B cell (primary cell): ENCODE results near the gene HEXD. TPM values are rescaled to one million over a fixed set of nuclear protein-coding genes. Genes with fewer than 3 reads are reported as not detected.

ENCODE experiments used
- ATAC-seq: fragments of 200-7000 bp; cut with Tn5 transposase; one replicate; pipeline ENCODE4 v1.10.0; 2021; ENCODE audit warnings: low read depth, mild to moderate bottlenecking, moderate number of reproducible peaks, moderate library complexity
- CTCF ChIA-PET: fragments of 350-600 bp; sonication (Branson Sonifier 250); formaldehyde crosslinking; loops from one replicate; lab custom pipeline; 2021; ENCODE audit warnings: antibody characterized with exemption, inconsistent platforms; lab: Charles Lee
- POLR2A ChIA-PET: fragments of 350-600 bp; sonication (Branson Sonifier 250); formaldehyde crosslinking; loops from one replicate; lab custom pipeline; 2021; ENCODE audit warnings: antibody characterized with exemption; lab: Charles Lee
- DNase-seq: peaks from one replicate; pipeline ENCODE4 v3.0.0; 2013
- H2AFZ ChIP-seq: 2 replicates; pipeline ENCODE4 v1.6.1; 2012; ENCODE audit warnings: mild to moderate bottlenecking, low read depth, low read length; ENCODE audit not compliant: insufficient read depth, poor library complexity, severe bottlenecking
- H3K27ac ChIP-seq, 2 donors: 1 replicate in 1 of 2; 2 replicates in 1 of 2; pipeline ENCODE4 v1.5.1; 2012 to 2013; ENCODE audit warnings: low read length in 2 of 2, mild to moderate bottlenecking in 2 of 2, moderate library complexity in 1 of 2
- H3K27me3 ChIP-seq, 4 experiments: fragments of 200-600 bp in 1 of 4; sonication (generic) in 1 of 4; replicated peaks in 1 of 4; 1 replicate in 2 of 4; 2 replicates in 2 of 4; pipeline versions ENCODE4 v1.6.1 to v1.7.0; 2013 to 2016; ENCODE audit warnings: low read length in 3 of 4, mild to moderate bottlenecking in 2 of 4, mixed read lengths in 1 of 4, moderate library complexity in 1 of 4; ENCODE audit not compliant: insufficient read depth in 4 of 4, control insufficient read depth in 3 of 4; ENCODE audit errors: control extremely low read depth in 1 of 4
- H3K36me3 ChIP-seq, 2 experiments: replicated peaks in 1 of 2; 1 replicate in 1 of 2; 2 replicates in 1 of 2; pipeline versions ENCODE4 v1.6.1 to v1.7.1; 2013; ENCODE audit warnings: low read length in 1 of 2; ENCODE audit not compliant: insufficient read depth in 2 of 2, control insufficient read depth in 1 of 2; ENCODE audit errors: control extremely low read depth in 1 of 2, extremely low read depth in 1 of 2
- H3K4me1 ChIP-seq, 2 donors: fragments of 200-600 bp in 1 of 2; sonication (generic) in 1 of 2; 1 replicate in 1 of 2; 2 replicates in 1 of 2; pipeline versions ENCODE4 v1.5.1 to v1.6.1; 2013 to 2017; ENCODE audit warnings: low read length in 2 of 2; ENCODE audit not compliant: control insufficient read depth in 2 of 2, insufficient read depth in 2 of 2
- H3K4me2 ChIP-seq: replicated peaks from 2 replicates; pipeline ENCODE3; 2012; ENCODE audit warnings: mild to moderate bottlenecking, low read depth, low read length; ENCODE audit not compliant: poor library complexity, severe bottlenecking
- H3K4me3 ChIP-seq, 5 experiments: fragments of 200-600 bp in 1 of 5; sonication (generic) in 1 of 5; 1 replicate in 3 of 5; 2 replicates in 2 of 5; pipeline versions ENCODE4 v1.5.1 to v1.7.0; 2011 to 2016; ENCODE audit warnings: low read length in 4 of 5, mild to moderate bottlenecking in 4 of 5, low read depth in 2 of 5, control low read depth in 1 of 5, moderate library complexity in 1 of 5; ENCODE audit not compliant: insufficient read depth in 1 of 5; ENCODE audit errors: control extremely low read depth in 1 of 5, extremely low read depth in 1 of 5
- H3K79me2 ChIP-seq: fragments of 200-600 bp; sonication (generic); one replicate; pipeline ENCODE4 v1.6.0; 2016; ENCODE audit warnings: low read length; ENCODE audit not compliant: control insufficient read depth, insufficient read depth
- H3K9ac ChIP-seq: fragments of 200-600 bp; sonication (generic); 2 replicates; pipeline ENCODE4 v1.6.1; 2017; ENCODE audit warnings: mild to moderate bottlenecking, low read length, moderate library complexity
- H3K9me3 ChIP-seq, 3 donors: one replicate each; pipeline versions ENCODE4 v1.6.1 to v1.7.1; 2013; ENCODE audit warnings: low read length in 2 of 3; ENCODE audit not compliant: control insufficient read depth in 2 of 3, insufficient read depth in 1 of 3; ENCODE audit errors: control extremely low read depth in 1 of 3
- H4K20me1 ChIP-seq: 2 replicates; pipeline ENCODE4 v1.6.0; 2012; ENCODE audit warnings: mild to moderate bottlenecking, low read length; ENCODE audit not compliant: insufficient read depth, control insufficient read depth, poor library complexity, severe bottlenecking
- H3K27ac Mint-ChIP-seq: one replicate; pipeline ENCODE4 v1.8.0; 2021; ENCODE audit warnings: mixed read lengths
- H3K27me3 Mint-ChIP-seq: one replicate; pipeline ENCODE4 v1.8.0; 2021; ENCODE audit warnings: mixed read lengths
- H3K4me1 Mint-ChIP-seq: one replicate; pipeline ENCODE4 v1.8.0; 2021; ENCODE audit warnings: mixed read lengths
- H3K4me3 Mint-ChIP-seq: one replicate; pipeline ENCODE4 v1.8.0; 2021; ENCODE audit warnings: mixed read lengths
- H3K9me3 Mint-ChIP-seq: one replicate; pipeline ENCODE4 v1.8.0; 2022; ENCODE audit warnings: mixed read lengths; ENCODE audit not compliant: insufficient read depth
- CTCF ChIP-seq: fragments of 200-600 bp; IDR thresholded peaks from one replicate; pipeline ENCODE4 v1.8.0; 2022; ENCODE audit warnings: antibody characterized with exemption, mild to moderate bottlenecking
- EZH2 ChIP-seq: IDR thresholded peaks from 2 replicates; pipeline ENCODE4 v1.6.1; 2012; ENCODE audit warnings: borderline replicate concordance, low read depth, mild to moderate bottlenecking, moderate library complexity, low read length; ENCODE audit not compliant: insufficient read depth, poor library complexity, severe bottlenecking
- WGBS: methylation state at CpG from one replicate; pipeline ENCODE4 v1.1.5; 2013; ENCODE audit warnings: missing lambda C conversion rate; ENCODE audit not compliant: insufficient coverage; 5-methylcytosine and 5-hydroxymethylcytosine counted together
- intact Hi-C: fragments of 100-400 bp; cut with micrococcal nuclease; formaldehyde crosslinking; loops from one replicate; pipeline ENCODE4 v1.10.0; 2022
- polyA plus RNA-seq: library from polyadenylated mRNA; depleted of rRNA; stranded (reverse); fragments of >200 nt; gene quantifications from 2 replicates; pipeline ENCODE4 v1.2.3, GENCODE V29; 2012
- total RNA-seq, 2 donors: library from RNA; stranded (reverse); fragments of 120-200 nt in 1 of 2; gene quantifications; 1 replicate in 1 of 2; 2 replicates in 1 of 2; pipeline versions ENCODE4 v1.2.3 to v1.2.4, GENCODE V29; 2013 to 2022

HEXD gene
- total and polyA plus RNA-seq, 2 donors (not counting 1 experiment from before 2014, with no cell fraction given) = 128 to 317 TPM

- intact Hi-C loops = no loop called here
- CTCF ChIA-PET = interaction anchor here (0.6 to 2.3 kb wide), 2 partner anchors 15 to 64 kb away, joined by 3 to 5 read pairs; no protein-coding TSS in a partner anchor
- Mint-ChIP-seq H3K9me3 (no peaks in the 10 kb centered on the region), H3K4me1 (peaks cover 17% of the 10 kb centered on the region), H3K4me3 (no peak overlapping the region), H3K27me3 (no peaks in the 10 kb centered on the region), H3K27ac (peak overlapping the region; percentile 23)
- Histone ChIP-seq H2AFZ (no peak overlapping the region), H3K4me1 (peaks cover 4 to 22% of the 10 kb centered on the region in 2 donors), H4K20me1 (no peaks in the 10 kb centered on the region), H3K79me2 (no peaks in the 10 kb centered on the region), H3K4me3 (no peak overlapping the region), H3K27me3 (no peaks in the 10 kb centered on the region), H3K9me3 (no peaks in the 10 kb centered on the region), H3K9ac (no peak overlapping the region), H3K4me2 (no peak overlapping the region), H3K36me3 (peaks cover 0 to 23% of the 10 kb centered on the region in 2 experiments), H3K27ac (no peak overlapping the region)
- POLR2A ChIA-PET = no interaction called here
- WGBS = 83% methylated on average over 20 of the region's 25 CpGs
- no peak for TF ChIP-seq CTCF
- DNase-seq = no peak
- no peak for ATAC-seq
These were observed 72.5 kb downstream of the HEXD start for GRCh38 chr17:82490512-82491195.

GRCh38 chr17:82491196-82491530, 73.0 kb downstream of the HEXD start:
- Histone ChIP-seq H4K20me1 (no peaks in the 10 kb centered on the region), H3K36me3 (peaks cover 0 to 19% of the 10 kb centered on the region in 2 experiments), H2AFZ (no peak overlapping the region), H3K4me3 (no peak overlapping the region), H3K4me1 (peaks cover 4 to 25% of the 10 kb centered on the region in 2 donors), H3K27ac (no peak overlapping the region), H3K79me2 (no peaks in the 10 kb centered on the region), H3K9me3 (peaks cover 0 to 3% (median 0%) of the 10 kb centered on the region in 3 donors), H3K27me3 (no peaks in the 10 kb centered on the region), H3K4me2 (no peak overlapping the region), H3K9ac (no peak overlapping the region)
- TF ChIP-seq CTCF = no peak
- TF ChIP-seq EZH2 = no peak
- ChIA-PET CTCF (interaction anchor here (0.6 to 2.3 kb wide), 2 partner anchors 15 to 63 kb away, joined by 3 to 5 read pairs; no protein-coding TSS in a partner anchor), POLR2A (no interaction called here)
- 96% methylated on average over 10 of the region's 10 CpGs for WGBS
- no peaks in the 10 kb centered on the region for H3K27me3 Mint-ChIP-seq
- H3K9me3 Mint-ChIP-seq = no peaks in the 10 kb centered on the region
- intact Hi-C loops = no loop called here
- no peak overlapping the region for H3K4me3 Mint-ChIP-seq
- ATAC-seq = no peak
- no peak for DNase-seq
- peaks cover 17% of the 10 kb centered on the region for H3K4me1 Mint-ChIP-seq
- no peak overlapping the region for H3K27ac Mint-ChIP-seq
